SJSA1 (cell line): ENCODE data around the gene COBL. TPM values are rescaled to one million over a fixed set of nuclear protein-coding genes. Genes with fewer than 3 reads are reported as not detected.

Experiments
- DNase-seq, 2 experiments: peaks; one replicate each; pipeline ENCODE4 v3.0.0-alpha.2; 2015 to 2020; ENCODE audit warnings: low spot score in 2 of 2, low read depth in 1 of 2
- H3K27ac ChIP-seq: fragments of 250-450 bp; sonication (Bioruptor Pico); 2 replicates; pipeline ENCODE4 v1.5.1; 2020; ENCODE audit warnings: mild to moderate bottlenecking, moderate library complexity
- H3K27me3 ChIP-seq: fragments of 250-450 bp; sonication (Bioruptor Pico); replicated peaks from 2 replicates; pipeline ENCODE4 v1.5.1; 2020; ENCODE audit warnings: mild to moderate bottlenecking, moderate library complexity
- H3K36me3 ChIP-seq: fragments of 250-450 bp; sonication (Bioruptor Pico); 2 replicates; pipeline ENCODE4 v1.5.1; 2020; ENCODE audit warnings: mild to moderate bottlenecking
- H3K4me1 ChIP-seq: fragments of 250-450 bp; sonication (Bioruptor Pico); replicated peaks from 2 replicates; pipeline ENCODE4 v1.6.1; 2021; ENCODE audit warnings: mild to moderate bottlenecking
- H3K4me3 ChIP-seq: fragments of 250-450 bp; sonication (Bioruptor Pico); 2 replicates; pipeline ENCODE4 v1.5.1; 2020; ENCODE audit warnings: mild to moderate bottlenecking
- H3K9me3 ChIP-seq: fragments of 250-450 bp; sonication (Bioruptor Pico); replicated peaks from 2 replicates; pipeline ENCODE4 v1.5.1; 2020; ENCODE audit warnings: mild to moderate bottlenecking
- total RNA-seq: library from RNA; depleted of rRNA; stranded (reverse); fragments of >200 nt; shearing (Covaris generic); gene quantifications from 2 replicates; pipeline ENCODE4 v1.2.3, GENCODE V29; 2014

COBL gene
- total RNA-seq, 1 experiment from 2014 or later = not detected

- no peaks in the 10 kb centered on the region for H3K27me3 ChIP-seq
- H3K27ac ChIP-seq = no peak overlapping the region
- H3K36me3 ChIP-seq = no peaks in the 10 kb centered on the region
- DNase-seq = no peak
- no peaks in the 10 kb centered on the region for H3K9me3 ChIP-seq
- no peak overlapping the region for H3K4me3 ChIP-seq
- H3K4me1 ChIP-seq = no peaks in the 10 kb centered on the region
Measured at GRCh38 chr7:51227861-51228260, 88.7 kb downstream of the COBL start.

GRCh38 chr7:51226916-51227535, 89.6 kb downstream of the COBL start:
- H3K36me3 ChIP-seq = no peaks in the 10 kb centered on the region
- H3K27me3 ChIP-seq = no peaks in the 10 kb centered on the region
- no peaks in the 10 kb centered on the region for H3K9me3 ChIP-seq
- no peaks in the 10 kb centered on the region for H3K4me1 ChIP-seq
- no peak overlapping the region for H3K27ac ChIP-seq
- DNase-seq = no peak
- H3K4me3 ChIP-seq = no peak overlapping the region

- Histone ChIP-seq H3K9me3 (no peaks in the 10 kb centered on the region), H3K27ac (no peak overlapping the region), H3K4me1 (no peaks in the 10 kb centered on the region), H3K27me3 (0 out of 2 replicates have a peak, but pooled peaks cover 2% of the 10 kb centered on the region), H3K36me3 (no peaks in the 10 kb centered on the region), H3K4me3 (no peak overlapping the region)
- DNase-seq = no peak
Measured at GRCh38 chr7:51226063-51226755, 90.4 kb downstream of the COBL start.

- Histone ChIP-seq H3K9me3 (no peaks in the 10 kb centered on the region), H3K4me1 (no peaks in the 10 kb centered on the region), H3K36me3 (no peaks in the 10 kb centered on the region), H3K27ac (no peak overlapping the region), H3K27me3 (0 out of 2 replicates have a peak, but pooled peaks cover 2% of the 10 kb centered on the region), H3K4me3 (no peak overlapping the region)
- DNase-seq = no peak
Measured at GRCh38 chr7:51224811-51225595, 91.6 kb downstream of the COBL start.

GRCh38 chr7:51223505-51223904, 93.1 kb downstream of the COBL start:
- Histone ChIP-seq H3K36me3 (no peaks in the 10 kb centered on the region), H3K27ac (no peak overlapping the region), H3K4me1 (no peaks in the 10 kb centered on the region), H3K27me3 (0 out of 2 replicates have a peak, but pooled peaks cover 2% of the 10 kb centered on the region), H3K9me3 (no peaks in the 10 kb centered on the region), H3K4me3 (no peak overlapping the region)
- DNase-seq = no peak

- Histone ChIP-seq H3K4me1 (no peaks in the 10 kb centered on the region), H3K4me3 (no peak overlapping the region), H3K27ac (no peak overlapping the region), H3K9me3 (no peaks in the 10 kb centered on the region), H3K27me3 (0 out of 2 replicates have a peak, but pooled peaks cover 2% of the 10 kb centered on the region), H3K36me3 (no peaks in the 10 kb centered on the region)
- DNase-seq = no peak
Measured at GRCh38 chr7:51222916-51223315, 93.7 kb downstream of the COBL start.

GRCh38 chr7:51220226-51220625, 96.4 kb downstream of the COBL start:
- Histone ChIP-seq H3K36me3 (no peaks in the 10 kb centered on the region), H3K4me3 (no peak overlapping the region), H3K4me1 (no peaks in the 10 kb centered on the region), H3K27ac (no peak overlapping the region), H3K9me3 (no peaks in the 10 kb centered on the region), H3K27me3 (0 out of 2 replicates have a peak, but pooled peaks cover 2% of the 10 kb centered on the region)
- DNase-seq = no peak

- Histone ChIP-seq H3K27ac (no peak overlapping the region), H3K4me1 (no peaks in the 10 kb centered on the region), H3K4me3 (no peak overlapping the region), H3K27me3 (0 out of 2 replicates have a peak, but pooled peaks cover 2% of the 10 kb centered on the region), H3K9me3 (no peaks in the 10 kb centered on the region), H3K36me3 (no peaks in the 10 kb centered on the region)
- DNase-seq = no peak
Measured at GRCh38 chr7:51219261-51219988, 97.2 kb downstream of the COBL start.

GRCh38 chr7:51217804-51218203, 98.8 kb downstream of the COBL start:
- no peak overlapping the region for H3K27ac ChIP-seq
- no peaks in the 10 kb centered on the region for H3K36me3 ChIP-seq
- no peaks in the 10 kb centered on the region for H3K4me1 ChIP-seq
- H3K9me3 ChIP-seq = no peaks in the 10 kb centered on the region
- no peak for DNase-seq
- no peak overlapping the region for H3K4me3 ChIP-seq
- H3K27me3 ChIP-seq = 0 out of 2 replicates have a peak, but pooled peaks cover 2% of the 10 kb centered on the region

- H3K9me3 ChIP-seq = no peaks in the 10 kb centered on the region
- no peak overlapping the region for H3K4me3 ChIP-seq
- H3K27ac ChIP-seq = no peak overlapping the region
- no peaks in the 10 kb centered on the region for H3K27me3 ChIP-seq
- no peaks in the 10 kb centered on the region for H3K36me3 ChIP-seq
- DNase-seq = no peak
- no peaks in the 10 kb centered on the region for H3K4me1 ChIP-seq
Measured at GRCh38 chr7:51214098-51214497, 102.5 kb downstream of the COBL start.

- no peak for DNase-seq
- Histone ChIP-seq H3K27ac (no peak overlapping the region), H3K36me3 (no peaks in the 10 kb centered on the region), H3K9me3 (no peaks in the 10 kb centered on the region), H3K27me3 (no peaks in the 10 kb centered on the region), H3K4me1 (no peaks in the 10 kb centered on the region), H3K4me3 (no peak overlapping the region)
Measured at GRCh38 chr7:51213618-51214017, 103.0 kb downstream of the COBL start.

GRCh38 chr7:51210766-51211165, 105.8 kb downstream of the COBL start:
- no peaks in the 10 kb centered on the region for H3K27me3 ChIP-seq
- H3K9me3 ChIP-seq = no peaks in the 10 kb centered on the region
- no peaks in the 10 kb centered on the region for H3K36me3 ChIP-seq
- no peaks in the 10 kb centered on the region for H3K4me1 ChIP-seq
- H3K27ac ChIP-seq = no peak overlapping the region
- DNase-seq = no peak
- H3K4me3 ChIP-seq = no peak overlapping the region

GRCh38 chr7:51209426-51209825, 107.2 kb downstream of the COBL start:
- Histone ChIP-seq H3K9me3 (no peaks in the 10 kb centered on the region), H3K4me3 (no peak overlapping the region), H3K36me3 (no peaks in the 10 kb centered on the region), H3K27me3 (no peaks in the 10 kb centered on the region), H3K27ac (no peak overlapping the region), H3K4me1 (no peaks in the 10 kb centered on the region)
- no peak for DNase-seq
